Psoas muscle (tissue), 8 donors: Measurements from ENCODE around the gene PSMA2. TPM values are rescaled to one million over a fixed set of nuclear protein-coding genes. Genes with fewer than 3 reads are reported as not detected.

Experiments used
- ATAC-seq, 4 donors: fragments of 200-7000 bp; cut with Tn5 transposase; one replicate each; pipeline ENCODE4 v1.9.1; 2020; ENCODE audit warnings: moderate library complexity in 3 of 4, mild to moderate bottlenecking in 2 of 4
- DNase-seq, 2 donors: peaks; one replicate each; pipeline ENCODE4 v3.0.0-alpha.2; 2020
- H3K27ac ChIP-seq: fragments of 200-600 bp; one replicate; pipeline ENCODE4 v1.8.0; 2022
- H3K27me3 ChIP-seq, 3 donors: fragments of 200-600 bp in 1 of 3; one replicate each; pipeline versions ENCODE4 v1.6.1 to v1.8.0; 2013 to 2022; ENCODE audit warnings: low read length in 2 of 3, mild to moderate bottlenecking in 2 of 3, moderate library complexity in 1 of 3; ENCODE audit not compliant: insufficient read depth in 3 of 3
- H3K36me3 ChIP-seq, 2 donors: fragments of 200-600 bp in 1 of 2; one replicate each; pipeline versions ENCODE4 v1.6.1 to v1.8.0; 2013 to 2022; ENCODE audit warnings: low read depth in 1 of 2, mild to moderate bottlenecking in 1 of 2, moderate library complexity in 1 of 2; ENCODE audit not compliant: insufficient read depth in 1 of 2
- H3K4me1 ChIP-seq: fragments of 200-600 bp; one replicate; pipeline ENCODE4 v1.8.0; 2022
- H3K4me3 ChIP-seq: fragments of 200-600 bp; one replicate; pipeline ENCODE4 v1.8.0; 2022; ENCODE audit warnings: mild to moderate bottlenecking
- H3K9me3 ChIP-seq: fragments of 200-600 bp; one replicate; pipeline ENCODE4 v1.8.0; 2022
- WGBS, 3 donors: extraction: QIAGEN DNeasy Blood & Tissue Kit; methylation state at CpG; one replicate each; pipeline versions ENCODE4 v1.1.6 to v1.1.7; 2013; 5-methylcytosine and 5-hydroxymethylcytosine counted together
- intact Hi-C, 2 donors: fragments of 100-400 bp; cut with DNase I; formaldehyde crosslinking; loops; one replicate each; pipeline versions ENCODE4 v1.11.0 to v1.14.2; 2022
- polyA plus RNA-seq, 3 donors: library from polyadenylated mRNA; stranded (reverse); fragments of 200-250 nt; gene quantifications; one replicate each; pipeline ENCODE4 v1.2.3, GENCODE V29; 2013
- total RNA-seq, 4 donors: library from RNA; stranded (reverse); fragmentation: NEBNext Ultra II Directional in 2 of 4; extraction: Animal tissue kit (Norgen Biotek cat#: 25700) in 2 of 4; gene quantifications; one replicate each; pipeline versions ENCODE4 v1.2.1 to v1.2.4, GENCODE V29; 2021 to 2023
- TF ChIP-seq, protein P1 (sequence below): fragments of 200-600 bp; IDR thresholded peaks from one replicate; pipeline ENCODE4 v1.8.0; 2022; ENCODE audit warnings: antibody characterized with exemption
- donor health status: healthy with polysubstance abuse.
- donor health status: DM: no; HTN: no; CAD: no; lungs with moderate emphysema.
- donor health status: Bipolar disorder and iron deficiency.
- donor health status: healthy.
- donor health status: DM: yes; HTN: yes; CAD: no.
- donor health status: DM: no; HTN: no; CAD: no.
- donor health status: DM: no; HTN: no; CAD: no.
- donor health status: DM: yes; HTN: yes; CAD: no.

Gene PSMA2
- total and polyA plus RNA-seq, 7 donors, result 57.4 to 334 (median 145) TPM

DNA sequence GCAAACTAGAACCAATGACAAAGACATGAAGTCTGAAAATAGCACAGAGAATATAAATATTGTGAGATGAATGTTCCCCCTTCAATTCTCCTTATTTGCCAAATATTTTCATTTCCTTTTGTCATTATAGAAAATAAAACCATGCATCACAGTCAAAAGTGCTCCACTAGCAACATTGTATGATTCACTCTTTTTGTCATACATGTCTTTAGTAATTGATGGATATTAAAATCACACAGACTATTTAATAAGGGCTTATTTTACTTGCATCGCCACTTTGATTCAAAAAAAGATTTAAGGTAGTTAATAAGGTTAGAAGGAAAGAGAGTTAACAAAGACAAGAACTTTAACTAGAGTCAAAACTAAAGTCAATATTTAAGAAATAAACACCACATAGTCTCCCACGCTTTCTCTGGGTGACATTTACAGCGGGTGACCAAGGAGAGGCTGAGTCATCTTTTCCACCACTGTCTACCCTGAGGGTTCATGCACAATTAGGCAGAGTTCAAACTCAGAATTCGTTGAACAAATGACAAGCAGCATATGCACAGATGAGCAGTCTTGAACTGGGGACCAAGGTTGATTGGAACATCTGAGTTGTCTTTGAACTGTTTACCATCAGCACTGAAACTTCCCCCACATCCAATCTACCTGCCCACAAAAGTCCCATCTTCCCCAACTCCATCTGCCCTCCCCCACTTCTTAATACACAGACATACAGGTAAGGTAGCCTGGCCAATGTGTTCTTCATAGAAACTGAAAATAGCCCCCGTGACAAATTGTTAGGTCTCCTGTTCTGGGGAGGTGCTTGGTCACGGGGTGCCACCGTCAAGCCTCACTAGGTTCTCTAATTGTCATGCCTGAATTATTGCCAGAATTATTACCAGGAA lies 62.6 kb downstream of the PSMA2 start:
- Histone ChIP-seq H3K4me1 (no peaks in the 10 kb centered on the region), H3K36me3 (no peaks in the 10 kb centered on the region), H3K27me3 (peaks cover 0 to 6% (median 0%) of the 10 kb centered on the region in 3 donors), H3K27ac (no peak overlapping the region), H3K4me3 (no peak overlapping the region), H3K9me3 (no peaks in the 10 kb centered on the region)
- ATAC-seq (no peak), DNase-seq (no peak)
- intact Hi-C loops, result no loop called here
- 77 to 81% (median 78%) methylated on average over 7 of the region's 7 CpGs for WGBS, 3 donors
- TF ChIP-seq, protein P1, sequence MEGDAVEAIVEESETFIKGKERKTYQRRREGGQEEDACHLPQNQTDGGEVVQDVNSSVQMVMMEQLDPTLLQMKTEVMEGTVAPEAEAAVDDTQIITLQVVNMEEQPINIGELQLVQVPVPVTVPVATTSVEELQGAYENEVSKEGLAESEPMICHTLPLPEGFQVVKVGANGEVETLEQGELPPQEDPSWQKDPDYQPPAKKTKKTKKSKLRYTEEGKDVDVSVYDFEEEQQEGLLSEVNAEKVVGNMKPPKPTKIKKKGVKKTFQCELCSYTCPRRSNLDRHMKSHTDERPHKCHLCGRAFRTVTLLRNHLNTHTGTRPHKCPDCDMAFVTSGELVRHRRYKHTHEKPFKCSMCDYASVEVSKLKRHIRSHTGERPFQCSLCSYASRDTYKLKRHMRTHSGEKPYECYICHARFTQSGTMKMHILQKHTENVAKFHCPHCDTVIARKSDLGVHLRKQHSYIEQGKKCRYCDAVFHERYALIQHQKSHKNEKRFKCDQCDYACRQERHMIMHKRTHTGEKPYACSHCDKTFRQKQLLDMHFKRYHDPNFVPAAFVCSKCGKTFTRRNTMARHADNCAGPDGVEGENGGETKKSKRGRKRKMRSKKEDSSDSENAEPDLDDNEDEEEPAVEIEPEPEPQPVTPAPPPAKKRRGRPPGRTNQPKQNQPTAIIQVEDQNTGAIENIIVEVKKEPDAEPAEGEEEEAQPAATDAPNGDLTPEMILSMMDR, result no peak

DNA sequence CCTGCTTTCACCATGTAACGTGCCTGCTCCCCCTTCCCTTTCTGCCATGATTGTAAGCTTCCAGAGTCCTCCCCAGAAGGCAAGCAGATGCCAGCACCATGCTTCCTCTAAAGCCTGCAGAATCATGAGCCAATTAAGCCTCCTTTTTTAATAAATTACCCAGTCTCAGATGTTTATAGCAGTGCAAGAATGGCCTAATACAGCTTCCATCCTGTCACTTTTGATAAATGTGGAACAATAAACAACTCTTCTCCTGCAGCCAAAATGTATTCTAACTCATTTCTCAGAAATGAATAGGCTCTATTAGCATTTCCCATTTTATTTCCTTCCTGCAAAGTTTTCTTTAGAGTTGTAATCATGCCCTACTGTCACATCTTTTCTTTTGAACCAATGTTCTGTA lies 63.5 kb downstream of the PSMA2 start:
- peaks cover under 1% of the 10 kb centered on the region for H3K9me3 ChIP-seq
- no peak overlapping the region for H3K4me3 ChIP-seq
- 83 to 92% (median 89%) methylated on average over 1 of the region's 1 CpG for WGBS, 3 donors
- ATAC-seq (no peak), DNase-seq (no peak)
- TF ChIP-seq, protein P1, result no peak
- H3K27me3 ChIP-seq, result peaks cover 0 to 6% (median 0%) of the 10 kb centered on the region in 3 donors
- intact Hi-C loops, result no loop called here
- H3K36me3 ChIP-seq, result no peaks in the 10 kb centered on the region
- no peak overlapping the region for H3K27ac ChIP-seq
- H3K4me1 ChIP-seq, result no peaks in the 10 kb centered on the region

Other genes with a start within 250 kb of the PSMA2 start
- gene C7orf25, start 20.1 kb downstream of the PSMA2 start, total RNA-seq, result 1 to 10 TPM; 1.3 to 2.4 (median 2.0) TPM
- 1 to 10 TPM; 2.8 to 5.6 (median 4.8) TPM for gene C7orf25, start 20.1 kb downstream of the PSMA2 start, polyA plus RNA-seq
- 10 to 100 TPM; 34.3 to 51.7 (median 46.7) TPM for gene MRPL32, start 202 bp upstream of the PSMA2 start, total RNA-seq
- 100 to 1,000 TPM in 2 of 3 donors, 10 to 100 TPM in 1; 66.1 to 133 (median 103) TPM for gene MRPL32, start 202 bp upstream of the PSMA2 start, polyA plus RNA-seq
- gene HECW1, start 180.5 kb upstream of the PSMA2 start, total RNA-seq, result 1 to 10 TPM in 3 of 4 donors, under 1 TPM in 1; 0.93 to 2.8 (median 1.5) TPM
- gene HECW1, start 180.5 kb upstream of the PSMA2 start, polyA plus RNA-seq, result 1 to 10 TPM in 1 of 3 donors, under 1 TPM in 2; 0.07 to 1.7 (median 0.56) TPM